Stimulated activated effector memory CD8-positive, alpha-beta T cell treated with anti-CD3 and anti-CD28 coated beads, Interleukin-12 subunit alpha, Interleukin-12 subunit beta, amount 100 ng/mL, for 72 hours (primary cell): ENCODE measurements around the gene KIF13A.
"Not testable (repeated sequence)": the region's sequence is repeated elsewhere in the genome, so short reads cannot be mapped to it uniquely, and the experiment has no call there.

Experiments used
- ATAC-seq: fragments of 150-1000 bp; cut with Tn5 transposase; 2 replicates; pipeline ENCODE4 v1.10.0; 2021
- DNase-seq, 2 donors: peaks; one replicate each; pipeline ENCODE4 v3.0.0; 2021 to 2022; ENCODE audit warnings: low spot score in 2 of 2
- H3K27ac Mint-ChIP-seq: one replicate; pipeline ENCODE4 v1.8.0; 2022; ENCODE audit warnings: mild to moderate bottlenecking, mixed read lengths
- H3K36me3 Mint-ChIP-seq: one replicate; pipeline ENCODE4 v1.8.0; 2022; ENCODE audit warnings: mild to moderate bottlenecking, mixed read lengths
- H3K4me1 Mint-ChIP-seq: one replicate; pipeline ENCODE4 v1.8.0; 2022; ENCODE audit warnings: mixed read lengths
- H3K4me3 Mint-ChIP-seq: one replicate; pipeline ENCODE4 v1.8.0; 2022; ENCODE audit warnings: mild to moderate bottlenecking, mixed read lengths
- H3K9me3 Mint-ChIP-seq: one replicate; pipeline ENCODE4 v1.8.0; 2022; ENCODE audit warnings: mixed read lengths

The KIF13A gene

DNA sequence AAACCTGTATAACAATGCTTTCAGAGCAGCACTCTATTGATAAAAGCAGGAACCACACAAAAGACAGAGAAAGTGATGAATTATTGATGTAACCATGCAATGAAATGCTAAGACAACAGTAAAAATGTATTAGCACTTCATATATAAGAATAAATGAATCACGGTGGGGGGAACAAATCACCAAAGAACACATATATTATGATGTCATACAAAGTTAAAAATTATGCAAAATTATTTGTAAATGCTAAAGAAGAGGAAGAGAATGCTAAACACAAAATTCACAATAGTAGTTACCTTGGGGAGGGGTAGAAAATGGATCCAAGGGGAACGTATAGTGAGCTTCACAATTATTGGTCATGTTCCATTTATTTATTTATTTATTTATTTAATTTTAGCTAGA is 133.9 kb downstream of the KIF13A start:
- H3K9me3 Mint-ChIP-seq, result no peaks in the 10 kb centered on the region
- no peak for ATAC-seq
- H3K4me3 Mint-ChIP-seq, result no peak overlapping the region
- H3K27ac Mint-ChIP-seq, result no peak overlapping the region
- no peak for DNase-seq
- no peaks in the 10 kb centered on the region for H3K36me3 Mint-ChIP-seq
- H3K4me1 Mint-ChIP-seq, result no peaks in the 10 kb centered on the region

DNA sequence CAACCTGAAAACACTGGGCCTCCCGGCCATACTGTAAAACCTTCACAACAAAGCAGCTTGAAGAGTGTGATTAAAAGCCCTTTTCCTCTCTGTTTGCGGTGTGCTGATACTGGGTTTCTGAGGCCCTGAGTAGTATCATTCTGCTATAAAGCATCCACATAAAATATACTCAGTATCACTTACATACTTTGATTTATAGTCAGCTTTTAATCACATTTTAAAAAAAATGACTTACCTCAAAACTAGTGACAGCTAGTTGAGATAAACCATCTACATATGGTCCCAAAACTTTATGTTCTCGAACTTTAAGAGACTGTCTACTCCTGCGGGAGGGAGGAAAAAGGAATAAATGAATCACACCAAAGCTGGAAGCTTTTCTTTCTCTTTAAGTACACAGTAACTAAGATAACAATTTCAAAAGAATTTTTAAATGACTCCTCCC is 135.7 kb downstream of the KIF13A start:
- H3K9me3 Mint-ChIP-seq, result no peaks in the 10 kb centered on the region
- H3K4me1 Mint-ChIP-seq, result no peaks in the 10 kb centered on the region
- no peak for ATAC-seq
- no peak overlapping the region for H3K27ac Mint-ChIP-seq
- no peaks in the 10 kb centered on the region for H3K36me3 Mint-ChIP-seq
- no peak overlapping the region for H3K4me3 Mint-ChIP-seq
- DNase-seq, result no peak

DNA sequence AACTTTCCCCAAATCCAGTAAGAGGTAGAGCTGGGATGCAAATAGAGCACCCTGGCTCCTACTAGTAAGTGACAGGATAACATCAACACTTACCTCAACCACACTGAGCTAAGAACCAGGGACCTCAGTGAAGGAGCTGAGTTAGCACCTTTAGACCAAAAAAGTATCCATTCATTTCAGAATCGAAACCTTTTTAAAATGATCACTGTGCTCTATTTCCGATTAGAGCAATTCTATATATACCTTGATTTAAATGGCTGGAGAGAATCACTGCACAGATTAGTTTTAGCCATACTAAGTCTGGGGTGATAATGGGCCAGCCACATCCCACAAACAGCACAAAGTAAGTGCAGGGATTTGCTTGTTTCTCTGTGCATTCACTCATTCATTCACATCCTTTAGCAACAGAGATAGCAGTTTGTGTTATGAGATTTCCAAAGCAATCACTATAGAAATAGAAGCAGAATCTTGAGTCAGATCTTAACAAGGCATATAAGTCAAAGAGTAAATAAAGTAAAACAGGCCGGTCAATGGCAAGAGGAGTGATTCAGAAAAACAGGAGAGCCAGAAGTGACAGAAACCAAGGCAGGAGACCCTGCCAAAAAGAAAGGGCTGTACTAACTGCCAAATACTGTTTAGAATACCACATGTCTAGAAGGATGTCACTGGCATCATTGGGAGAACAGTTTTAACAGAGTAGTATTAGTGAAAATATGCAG is 136.3 kb downstream of the KIF13A start:
- Mint-ChIP-seq H3K9me3 (no peaks in the 10 kb centered on the region), H3K27ac (no peak overlapping the region), H3K4me1 (no peaks in the 10 kb centered on the region), H3K4me3 (no peak overlapping the region), H3K36me3 (no peaks in the 10 kb centered on the region)
- ATAC-seq, result no peak
- no peak for DNase-seq

DNA sequence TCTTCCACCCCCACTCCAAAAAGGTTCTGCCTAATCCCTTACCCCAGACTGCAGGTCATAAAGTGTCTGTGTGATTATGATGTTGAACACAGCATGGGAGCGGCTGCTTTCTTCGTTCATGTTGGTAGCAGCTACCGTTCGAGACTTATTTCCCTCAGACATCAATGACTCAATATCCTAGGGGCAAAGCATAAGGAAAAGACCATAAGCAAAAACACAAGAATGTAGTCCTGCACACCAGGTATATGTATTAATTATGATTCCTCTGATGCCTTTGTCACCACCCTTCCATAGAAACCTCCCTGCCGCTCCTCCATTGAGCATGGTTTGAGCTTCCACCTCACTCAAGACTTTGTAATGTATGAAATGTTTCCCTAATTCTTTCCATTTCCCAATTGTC is 137.2 kb downstream of the KIF13A start:
- no peak for ATAC-seq
- no peak overlapping the region for H3K4me3 Mint-ChIP-seq

DNA sequence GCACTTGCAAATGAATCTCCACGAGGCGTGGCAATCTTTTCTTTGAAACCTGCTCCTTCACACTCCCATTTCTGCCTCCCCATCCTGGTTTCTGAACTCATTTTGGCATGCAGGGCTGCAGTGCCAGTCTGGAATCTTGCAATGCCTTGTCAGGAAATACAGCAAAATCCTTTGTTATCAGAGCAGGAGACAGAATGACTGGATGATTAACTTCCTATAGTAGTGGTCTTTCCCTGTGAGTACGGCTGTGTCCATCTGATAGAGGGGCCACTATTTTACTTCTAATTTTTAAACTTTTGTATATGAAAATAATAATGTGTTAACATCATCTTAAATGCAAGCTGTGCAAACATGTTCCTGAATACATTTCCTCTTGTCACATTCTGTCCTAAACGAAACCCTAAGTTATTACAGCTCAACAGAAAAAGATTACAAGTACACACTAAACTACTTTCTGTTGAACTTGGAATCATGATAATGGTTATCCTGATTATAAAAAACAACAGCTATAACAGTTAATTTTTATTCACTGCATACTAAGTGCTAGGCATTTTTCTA is 140.2 kb downstream of the KIF13A start:
- Mint-ChIP-seq H3K4me1 (no peaks in the 10 kb centered on the region), H3K9me3 (no peaks in the 10 kb centered on the region), H3K4me3 (no peak overlapping the region), H3K27ac (no peak overlapping the region), H3K36me3 (no peaks in the 10 kb centered on the region)
- ATAC-seq (no peak), DNase-seq (no peak)

More for the DNA sequence above, 137.2 kb downstream of the KIF13A start:
- H3K9me3 Mint-ChIP-seq, result no peaks in the 10 kb centered on the region
- no peak overlapping the region for H3K27ac Mint-ChIP-seq
- H3K4me1 Mint-ChIP-seq, result no peaks in the 10 kb centered on the region
- DNase-seq, result no peak
- H3K36me3 Mint-ChIP-seq, result no peaks in the 10 kb centered on the region

DNA sequence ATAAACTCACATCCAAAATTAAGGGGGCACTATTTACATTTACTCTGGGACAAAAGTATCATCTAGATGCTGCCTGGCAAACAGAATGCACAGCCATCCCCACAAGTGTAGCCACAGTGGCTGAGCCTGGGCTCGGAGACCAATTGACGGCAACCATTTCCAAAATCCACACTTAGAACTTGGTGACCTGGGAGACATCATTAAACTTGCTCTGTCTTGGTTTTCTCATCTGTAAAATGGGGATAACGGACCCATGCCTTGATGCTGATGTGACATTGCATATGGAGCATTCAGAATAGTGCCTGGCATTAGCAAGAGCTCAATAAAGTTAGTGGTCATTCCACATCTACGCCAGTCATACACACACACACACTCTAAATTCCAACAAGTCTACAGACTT is 140.7 kb downstream of the KIF13A start:
- Mint-ChIP-seq H3K36me3 (no peaks in the 10 kb centered on the region), H3K4me3 (no peak overlapping the region), H3K9me3 (no peaks in the 10 kb centered on the region), H3K27ac (no peak overlapping the region), H3K4me1 (no peaks in the 10 kb centered on the region)
- ATAC-seq (no peak), DNase-seq (no peak)

DNA sequence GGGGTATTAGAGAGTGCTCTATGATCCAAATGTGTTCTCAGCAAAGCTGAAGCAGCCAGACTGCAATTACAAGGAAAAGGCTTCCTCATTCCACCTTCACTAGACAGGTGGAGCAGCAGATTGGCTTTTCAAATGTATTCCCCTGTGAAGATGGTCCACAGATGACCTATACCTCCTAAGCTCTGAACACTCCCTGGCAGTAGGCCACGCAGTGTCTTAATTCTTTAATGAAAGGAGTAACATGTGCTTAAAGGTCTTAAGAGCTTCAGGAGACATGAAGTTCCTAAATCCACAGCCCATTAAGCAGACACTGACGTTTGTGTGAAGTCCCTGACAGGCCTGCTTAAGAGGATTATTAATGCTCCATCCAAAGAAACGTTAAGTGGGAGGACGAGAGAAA is 141.8 kb downstream of the KIF13A start:
- Mint-ChIP-seq H3K4me3 (no peak overlapping the region), H3K4me1 (no peaks in the 10 kb centered on the region), H3K27ac (no peak overlapping the region), H3K9me3 (no peaks in the 10 kb centered on the region), H3K36me3 (no peaks in the 10 kb centered on the region)
- DNase-seq (no peak), ATAC-seq (no peak)

DNA sequence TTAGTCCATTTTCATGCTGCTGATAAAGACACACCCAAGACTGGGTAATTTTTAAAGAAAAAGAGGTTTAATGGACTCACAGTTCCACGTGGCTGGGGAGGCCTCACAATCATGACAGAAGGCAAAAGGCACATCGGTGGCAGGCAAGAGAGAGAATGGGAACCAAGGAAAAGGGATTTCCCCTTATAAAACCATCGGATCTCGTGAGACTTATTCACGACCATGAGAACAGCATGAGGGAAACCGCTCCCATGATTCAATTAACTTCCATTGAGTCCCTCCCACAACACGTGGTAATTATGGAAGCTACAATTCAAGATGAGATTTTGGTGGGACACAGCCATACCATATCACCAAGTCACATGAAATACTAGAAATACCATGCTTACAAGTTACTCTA is 142.5 kb downstream of the KIF13A start:
- not testable (repeated sequence) for DNase-seq, H3K9me3 Mint-ChIP-seq, H3K27ac Mint-ChIP-seq, H3K4me1 Mint-ChIP-seq, H3K36me3 Mint-ChIP-seq, ATAC-seq, H3K4me3 Mint-ChIP-seq

DNA sequence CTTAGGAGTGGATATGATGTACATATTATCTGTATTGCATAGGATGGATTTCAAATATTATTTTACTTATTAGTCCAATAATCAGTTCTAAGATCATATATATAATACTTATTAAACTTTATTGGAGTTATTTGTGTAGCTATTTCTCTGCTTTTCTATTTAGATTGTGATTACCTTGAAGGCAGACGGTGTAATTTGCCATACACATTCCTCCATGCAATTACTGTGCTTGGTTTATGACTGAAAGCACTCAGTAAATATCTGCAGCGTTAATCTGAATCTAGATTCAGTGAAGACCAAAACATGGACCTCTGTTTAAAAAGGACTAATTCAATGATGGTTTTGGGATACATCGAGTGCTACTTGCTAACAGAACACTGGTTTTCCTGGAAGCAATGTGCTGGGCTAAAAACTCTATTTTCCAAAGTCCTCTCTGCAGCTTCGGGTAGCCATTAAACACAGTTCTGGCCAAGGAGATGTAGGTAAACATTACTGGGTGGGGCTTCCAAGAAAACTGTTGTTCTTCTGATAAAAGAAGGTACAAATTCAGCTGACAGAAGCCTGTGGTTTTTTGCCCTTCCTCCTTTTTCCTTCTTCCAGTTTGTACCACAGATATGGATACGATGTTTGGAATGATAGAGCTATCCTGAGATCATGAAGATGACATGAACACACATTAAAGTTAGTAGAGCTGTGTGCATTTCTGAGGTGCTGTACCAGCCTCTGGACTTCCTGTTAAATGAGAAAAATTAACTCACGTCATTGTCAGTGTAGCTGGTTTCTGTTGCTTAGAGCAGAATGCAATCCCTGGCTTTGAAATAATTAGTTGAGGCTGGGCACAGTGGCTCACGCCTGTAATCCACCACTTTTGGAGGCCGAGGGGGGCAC is 144.3 kb downstream of the KIF13A start:
- H3K4me1 Mint-ChIP-seq, result no peaks in the 10 kb centered on the region
- no peaks in the 10 kb centered on the region for H3K9me3 Mint-ChIP-seq
- no peak overlapping the region for H3K4me3 Mint-ChIP-seq
- H3K36me3 Mint-ChIP-seq, result no peaks in the 10 kb centered on the region
- no peak overlapping the region for H3K27ac Mint-ChIP-seq
- DNase-seq (no peak), ATAC-seq (no peak)

DNA sequence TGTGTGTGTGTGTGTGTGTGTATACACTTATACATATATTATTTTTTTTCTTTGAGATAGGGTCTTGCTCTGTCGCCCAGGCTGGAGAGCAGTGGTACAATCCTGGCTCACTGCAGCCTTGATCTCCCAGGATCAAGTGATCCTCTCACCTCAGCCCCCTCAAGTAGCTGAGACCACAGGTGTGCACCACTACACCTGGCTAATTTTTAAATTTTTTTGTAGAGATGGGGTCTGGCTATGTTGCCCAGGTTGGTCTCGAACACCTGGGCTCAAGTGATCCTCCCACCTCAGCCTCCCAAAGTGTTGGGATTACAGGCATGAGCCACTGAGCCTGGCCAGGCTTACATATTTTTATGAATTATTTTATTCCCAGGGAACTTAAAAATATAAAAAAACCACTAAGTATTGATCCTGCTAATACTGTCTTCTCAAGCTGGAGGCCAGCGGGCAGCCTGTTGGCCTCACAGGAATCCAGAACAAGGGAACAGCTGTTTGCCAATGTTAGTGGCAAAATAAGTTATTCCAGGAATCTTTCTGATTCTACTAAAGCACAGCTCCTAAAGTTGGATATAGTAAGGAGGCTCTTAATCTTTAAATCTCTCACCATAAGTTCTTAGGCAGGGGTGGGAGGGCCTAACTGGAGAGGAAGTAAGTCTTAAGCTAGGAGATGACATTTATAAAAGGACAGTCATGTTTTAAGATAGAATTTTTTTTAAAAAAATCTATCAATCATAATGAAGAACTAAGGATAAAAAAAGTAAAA is 145.2 kb downstream of the KIF13A start:
- Mint-ChIP-seq H3K9me3 (no peaks in the 10 kb centered on the region), H3K4me1 (no peaks in the 10 kb centered on the region), H3K4me3 (no peak overlapping the region), H3K36me3 (no peaks in the 10 kb centered on the region), H3K27ac (no peak overlapping the region)
- ATAC-seq (no peak), DNase-seq (no peak)

DNA sequence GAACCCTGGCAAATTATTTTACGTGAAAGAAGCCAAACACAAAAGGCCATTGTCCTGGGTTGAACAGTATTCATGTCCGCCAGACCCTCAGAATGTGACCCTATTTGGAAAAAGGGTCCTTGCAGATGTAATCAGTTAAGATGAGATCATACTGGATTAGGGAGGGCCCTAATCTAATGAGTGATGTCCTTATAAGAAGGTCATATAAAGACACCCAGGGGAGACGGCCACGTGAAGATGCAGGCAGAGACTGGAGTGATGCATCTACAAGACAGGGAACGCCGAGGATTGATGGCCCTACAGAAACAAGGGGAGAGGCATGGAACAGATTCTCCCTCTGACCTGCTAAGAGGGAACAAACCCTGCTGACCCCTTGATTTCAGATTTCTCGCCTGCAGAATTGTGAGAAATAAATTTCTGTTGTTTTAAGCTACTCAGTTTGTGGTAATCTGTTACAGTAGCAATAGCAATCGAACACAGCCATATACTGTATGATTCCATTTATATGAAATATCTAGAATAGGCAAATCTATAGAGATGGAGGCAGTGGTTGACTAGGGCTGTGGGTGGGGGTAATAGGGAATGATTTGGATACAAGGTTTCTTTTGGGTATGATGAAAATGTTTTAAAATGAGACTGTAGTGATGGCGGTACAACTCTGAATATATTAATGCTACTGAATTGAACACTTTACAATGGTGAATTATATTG is 147.8 kb downstream of the KIF13A start:
- ATAC-seq, result no peak
- DNase-seq, result no peak
- Mint-ChIP-seq H3K27ac (no peak overlapping the region), H3K4me1 (no peaks in the 10 kb centered on the region), H3K9me3 (no peaks in the 10 kb centered on the region), H3K4me3 (no peak overlapping the region), H3K36me3 (no peaks in the 10 kb centered on the region)

DNA sequence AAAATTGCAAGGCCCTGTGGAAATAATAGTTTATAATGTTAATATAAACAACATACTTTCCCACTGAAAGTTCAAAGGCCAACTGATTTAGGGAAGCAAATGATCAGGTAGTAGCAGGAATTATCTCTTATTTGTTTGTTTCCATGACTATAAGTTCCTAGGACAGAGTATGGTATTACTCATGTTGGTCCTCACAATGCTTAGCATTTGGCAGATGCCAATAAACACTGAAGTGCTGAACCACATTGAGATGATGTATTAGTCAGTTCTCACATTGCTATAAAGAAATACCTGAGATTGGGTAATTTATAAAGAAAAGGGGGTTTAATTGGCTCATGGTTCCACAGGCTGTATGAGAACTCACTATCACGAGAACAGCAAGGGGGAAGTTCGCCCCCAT is 151.1 kb downstream of the KIF13A start:
- DNase-seq (no peak), ATAC-seq (no peak)
- no peaks in the 10 kb centered on the region for H3K4me1 Mint-ChIP-seq
- no peak overlapping the region for H3K27ac Mint-ChIP-seq
- H3K9me3 Mint-ChIP-seq, result no peaks in the 10 kb centered on the region
- H3K36me3 Mint-ChIP-seq, result no peaks in the 10 kb centered on the region
- no peak overlapping the region for H3K4me3 Mint-ChIP-seq

DNA sequence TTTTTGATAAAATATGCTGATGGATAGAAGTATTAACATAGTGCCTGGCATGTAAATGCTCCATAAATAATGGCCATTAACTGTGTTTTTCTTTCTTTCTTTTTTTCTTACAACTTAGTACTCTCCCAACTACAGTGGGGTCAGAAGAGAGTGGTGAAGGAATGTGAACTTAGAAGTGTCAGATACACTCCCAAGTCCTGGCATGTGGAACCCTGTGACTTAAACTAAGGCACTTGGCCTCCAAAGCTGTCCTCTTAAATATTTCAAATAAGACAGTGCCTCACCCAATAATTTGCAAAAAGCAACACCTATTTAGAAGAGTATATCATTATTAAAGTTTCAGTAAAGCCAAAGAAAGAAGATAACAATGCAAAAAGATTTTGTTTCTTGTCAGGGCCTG is 151.7 kb downstream of the KIF13A start:
- DNase-seq (no peak), ATAC-seq (no peak)
- H3K36me3 Mint-ChIP-seq, result no peaks in the 10 kb centered on the region
- H3K9me3 Mint-ChIP-seq, result no peaks in the 10 kb centered on the region
- no peak overlapping the region for H3K27ac Mint-ChIP-seq
- H3K4me3 Mint-ChIP-seq, result no peak overlapping the region
- no peaks in the 10 kb centered on the region for H3K4me1 Mint-ChIP-seq

DNA sequence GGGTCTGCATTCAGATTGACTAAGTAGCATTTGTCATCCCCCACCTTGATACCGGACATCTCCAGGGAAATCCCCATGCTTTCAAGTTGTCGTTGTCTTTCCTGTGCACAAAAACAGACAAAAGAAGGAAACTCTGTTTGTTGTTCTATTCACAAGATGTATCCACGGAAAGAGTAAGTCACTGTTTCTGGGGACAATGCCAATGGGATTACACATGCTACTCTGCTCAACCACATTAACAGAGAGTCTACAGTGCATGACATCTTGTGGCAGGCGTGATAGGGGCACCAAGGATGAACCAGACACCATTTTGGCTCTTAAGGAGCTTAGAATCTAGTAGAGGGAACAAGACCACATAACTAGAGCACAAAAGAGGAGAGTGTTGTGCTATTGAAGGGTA is 156.3 kb downstream of the KIF13A start:
- no peak overlapping the region for H3K27ac Mint-ChIP-seq
- no peak for ATAC-seq

DNA sequence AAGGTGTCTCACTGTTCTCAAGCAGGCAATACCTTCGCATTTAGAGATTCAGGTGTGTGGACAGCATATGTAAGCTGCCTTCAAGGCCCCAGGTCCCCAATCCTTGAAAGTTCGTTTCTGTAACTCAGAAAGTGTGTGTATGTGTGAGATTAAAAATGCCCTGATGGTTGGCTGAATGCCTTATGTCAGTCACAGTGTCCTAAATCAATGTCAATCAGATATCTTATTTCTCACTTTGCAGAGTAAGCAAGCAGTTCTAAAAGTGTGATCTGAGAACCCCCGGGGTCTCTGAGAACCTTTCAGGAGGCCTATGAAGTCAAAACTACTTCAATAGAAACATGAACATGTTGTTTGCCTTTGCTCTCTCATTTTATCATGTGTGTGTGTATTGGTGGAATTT is 157.5 kb downstream of the KIF13A start:
- no peaks in the 10 kb centered on the region for H3K9me3 Mint-ChIP-seq
- H3K4me1 Mint-ChIP-seq, result no peaks in the 10 kb centered on the region
- no peaks in the 10 kb centered on the region for H3K36me3 Mint-ChIP-seq
- DNase-seq (no peak), ATAC-seq (no peak)
- no peak overlapping the region for H3K27ac Mint-ChIP-seq
- no peak overlapping the region for H3K4me3 Mint-ChIP-seq

More for the DNA sequence above, 156.3 kb downstream of the KIF13A start:
- Mint-ChIP-seq H3K4me3 (no peak overlapping the region), H3K36me3 (no peaks in the 10 kb centered on the region), H3K4me1 (no peaks in the 10 kb centered on the region), H3K9me3 (no peaks in the 10 kb centered on the region)
- DNase-seq, result no peak
